ENCODE data around the gene SH2D4B. TPM values are rescaled to one million over a fixed set of nuclear protein-coding genes. Genes with fewer than 3 reads are reported as not detected.

The SH2D4B gene
- total and polyA plus RNA-seq, 2 of the 13 experiments (the other 11 are each of a cell fraction or from before 2014, with no cell fraction given), result not detected

GRCh38 chr10:80504158-80504811 lies 33.4 kb upstream of the SH2D4B start (continued):
- TF ChIP-seq ZNF552 (CRISPR knock-in tag; IDR thresholded peaks at IDR 0.05; ENCODE audit: borderline replicate concordance) (no peak), JUNB (CRISPR knock-in tag; IDR thresholded peaks at IDR 0.05; ENCODE audit: borderline replicate concordance) (0 out of 2 replicates have a peak, but pooled peaks have one; percentile 16), ZFP37 (CRISPR knock-in tag; IDR thresholded peaks at IDR 0.05; ENCODE audit: borderline replicate concordance) (0 out of 2 replicates have a peak, but pooled peaks have one; percentile 39), ZBTB8A (CRISPR knock-in tag; IDR thresholded peaks at IDR 0.05; ENCODE audit: borderline replicate concordance, low read depth) (no peak), NCOA2 (CRISPR knock-in tag; IDR thresholded peaks at IDR 0.05) (0 out of 2 replicates have a peak, but pooled peaks have one; percentile 19), ZNF644 (CRISPR knock-in tag; IDR thresholded peaks at IDR 0.05; ENCODE audit: low read depth) (0 out of 2 replicates have a peak, but pooled peaks have one; percentile 49), EED (CRISPR knock-in tag; IDR thresholded peaks at IDR 0.05) (0 out of 2 replicates have a peak, but pooled peaks have one; percentile 26), ZNF292 (CRISPR knock-in tag; IDR thresholded peaks at IDR 0.05; ENCODE audit: borderline replicate concordance, low read depth) (peak; percentile 16; the same call in 1 of the 2 replicates), ZNF605 (CRISPR knock-in tag; IDR thresholded peaks at IDR 0.05) (peak; percentile 28; the same call in 1 of the 2 replicates), ARID5B (CRISPR knock-in tag; IDR thresholded peaks at IDR 0.05) (peak; percentile 63), ZNF441 (CRISPR knock-in tag; IDR thresholded peaks at IDR 0.05; ENCODE audit: borderline replicate concordance) (0 out of 2 replicates have a peak, but pooled peaks have one; percentile 47), HOXA3 (CRISPR knock-in tag; IDR thresholded peaks at IDR 0.05) (0 out of 2 replicates have a peak, but pooled peaks have one; percentile 22)
- TF ChIP-seq, protein P1, sequence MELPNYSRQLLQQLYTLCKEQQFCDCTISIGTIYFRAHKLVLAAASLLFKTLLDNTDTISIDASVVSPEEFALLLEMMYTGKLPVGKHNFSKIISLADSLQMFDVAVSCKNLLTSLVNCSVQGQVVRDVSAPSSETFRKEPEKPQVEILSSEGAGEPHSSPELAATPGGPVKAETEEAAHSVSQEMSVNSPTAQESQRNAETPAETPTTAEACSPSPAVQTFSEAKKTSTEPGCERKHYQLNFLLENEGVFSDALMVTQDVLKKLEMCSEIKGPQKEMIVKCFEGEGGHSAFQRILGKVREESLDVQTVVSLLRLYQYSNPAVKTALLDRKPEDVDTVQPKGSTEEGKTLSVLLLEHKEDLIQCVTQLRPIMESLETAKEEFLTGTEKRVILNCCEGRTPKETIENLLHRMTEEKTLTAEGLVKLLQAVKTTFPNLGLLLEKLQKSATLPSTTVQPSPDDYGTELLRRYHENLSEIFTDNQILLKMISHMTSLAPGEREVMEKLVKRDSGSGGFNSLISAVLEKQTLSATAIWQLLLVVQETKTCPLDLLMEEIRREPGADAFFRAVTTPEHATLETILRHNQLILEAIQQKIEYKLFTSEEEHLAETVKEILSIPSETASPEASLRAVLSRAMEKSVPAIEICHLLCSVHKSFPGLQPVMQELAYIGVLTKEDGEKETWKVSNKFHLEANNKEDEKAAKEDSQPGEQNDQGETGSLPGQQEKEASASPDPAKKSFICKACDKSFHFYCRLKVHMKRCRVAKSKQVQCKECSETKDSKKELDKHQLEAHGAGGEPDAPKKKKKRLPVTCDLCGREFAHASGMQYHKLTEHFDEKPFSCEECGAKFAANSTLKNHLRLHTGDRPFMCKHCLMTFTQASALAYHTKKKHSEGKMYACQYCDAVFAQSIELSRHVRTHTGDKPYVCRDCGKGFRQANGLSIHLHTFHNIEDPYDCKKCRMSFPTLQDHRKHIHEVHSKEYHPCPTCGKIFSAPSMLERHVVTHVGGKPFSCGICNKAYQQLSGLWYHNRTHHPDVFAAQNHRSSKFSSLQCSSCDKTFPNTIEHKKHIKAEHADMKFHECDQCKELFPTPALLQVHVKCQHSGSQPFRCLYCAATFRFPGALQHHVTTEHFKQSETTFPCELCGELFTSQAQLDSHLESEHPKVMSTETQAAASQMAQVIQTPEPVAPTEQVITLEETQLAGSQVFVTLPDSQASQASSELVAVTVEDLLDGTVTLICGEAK (IDR thresholded peaks at IDR 0.05), result no peak
- TF ChIP-seq, protein P1 (CRISPR knock-in tag; IDR thresholded peaks at IDR 0.05), result 0 out of 2 replicates have a peak, but pooled peaks have one; percentile 61
- TF ChIP-seq, protein P2, sequence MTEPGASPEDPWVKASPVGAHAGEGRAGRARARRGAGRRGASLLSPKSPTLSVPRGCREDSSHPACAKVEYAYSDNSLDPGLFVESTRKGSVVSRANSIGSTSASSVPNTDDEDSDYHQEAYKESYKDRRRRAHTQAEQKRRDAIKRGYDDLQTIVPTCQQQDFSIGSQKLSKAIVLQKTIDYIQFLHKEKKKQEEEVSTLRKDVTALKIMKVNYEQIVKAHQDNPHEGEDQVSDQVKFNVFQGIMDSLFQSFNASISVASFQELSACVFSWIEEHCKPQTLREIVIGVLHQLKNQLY (CRISPR knock-in tag; IDR thresholded peaks at IDR 0.05), result 0 out of 2 replicates have a peak, but pooled peaks have one; percentile 20

Data from HepG2 (cell line).